Right atrium auricular region (tissue), 2 donors: ENCODE measurements around the gene EDDM3A. TPM values are rescaled to one million over a fixed set of nuclear protein-coding genes. Genes with fewer than 3 reads are reported as not detected.

Source experiments
- DNase-seq: peaks from one replicate; pipeline ENCODE4 v3.0.0-alpha.2; 2019; ENCODE audit warnings: low spot score
- H3K27ac ChIP-seq, 2 donors: fragments of 200-600 bp; sonication (generic); 1 replicate in 1 of 2; 2 replicates in 1 of 2; pipeline ENCODE4 v1.5.1; 2016 to 2019
- H3K27me3 ChIP-seq, 2 donors: fragments of 200-600 bp; sonication (generic); one replicate each; pipeline versions ENCODE4 v1.5.1 to v1.6.0; 2017 to 2019
- H3K36me3 ChIP-seq: fragments of 200-600 bp; sonication (generic); one replicate; pipeline ENCODE4 v1.5.1; 2016
- H3K4me1 ChIP-seq, 2 donors: fragments of 200-600 bp; sonication (generic); one replicate each; pipeline versions ENCODE4 v1.5.1 to v1.6.0; 2017 to 2019
- H3K4me3 ChIP-seq, 2 donors: fragments of 200-600 bp; sonication (generic); 1 replicate in 1 of 2; 2 replicates in 1 of 2; pipeline ENCODE4 v1.5.1; 2017 to 2019; ENCODE audit warnings: mild to moderate bottlenecking in 1 of 2, moderate library complexity in 1 of 2
- H3K9me3 ChIP-seq, 2 donors: fragments of 200-600 bp; sonication (generic); one replicate each; pipeline ENCODE4 v1.5.1; 2019
- total RNA-seq, 2 donors: library from RNA; depleted of rRNA; stranded (reverse); fragments of >200 nt; gene quantifications; one replicate each; pipeline ENCODE4 v1.1.0, GENCODE V29; 2016
- TF ChIP-seq, protein P1 (sequence below), 2 donors: fragments of 200-600 bp; sonication (generic); IDR thresholded peaks; one replicate each; pipeline ENCODE4 v1.5.1; 2019; ENCODE audit warnings: antibody characterized with exemption in 2 of 2

Gene EDDM3A
- total RNA-seq, 2 donors from 2014 or later: not detected

DNA sequence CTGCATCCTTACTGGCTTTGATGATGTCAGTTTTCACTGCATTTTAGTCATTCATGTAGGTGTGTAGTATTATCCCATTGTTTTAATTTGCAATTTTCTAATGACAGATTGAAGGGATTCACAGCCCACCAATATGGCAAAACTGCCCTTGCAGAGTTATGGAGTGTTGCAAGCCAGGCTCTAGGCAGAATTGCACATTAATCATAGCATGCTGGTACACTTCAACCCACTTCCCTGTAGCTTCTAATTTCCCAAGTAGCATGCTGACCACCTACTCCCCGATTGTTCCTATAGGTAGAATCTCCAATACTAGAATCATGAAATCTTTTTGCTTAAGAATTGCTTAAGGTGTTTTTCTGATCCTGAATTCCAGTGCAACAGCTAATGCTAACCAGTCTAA lies 30.2 kb downstream of the EDDM3A start:
- no peak for DNase-seq
- no peaks in the 10 kb centered on the region for H3K9me3 ChIP-seq
- no peaks in the 10 kb centered on the region for H3K27me3 ChIP-seq
- no peak overlapping the region for H3K27ac ChIP-seq
- no peaks in the 10 kb centered on the region for H3K4me1 ChIP-seq
- no peaks in the 10 kb centered on the region for H3K36me3 ChIP-seq
- TF ChIP-seq, protein P1, sequence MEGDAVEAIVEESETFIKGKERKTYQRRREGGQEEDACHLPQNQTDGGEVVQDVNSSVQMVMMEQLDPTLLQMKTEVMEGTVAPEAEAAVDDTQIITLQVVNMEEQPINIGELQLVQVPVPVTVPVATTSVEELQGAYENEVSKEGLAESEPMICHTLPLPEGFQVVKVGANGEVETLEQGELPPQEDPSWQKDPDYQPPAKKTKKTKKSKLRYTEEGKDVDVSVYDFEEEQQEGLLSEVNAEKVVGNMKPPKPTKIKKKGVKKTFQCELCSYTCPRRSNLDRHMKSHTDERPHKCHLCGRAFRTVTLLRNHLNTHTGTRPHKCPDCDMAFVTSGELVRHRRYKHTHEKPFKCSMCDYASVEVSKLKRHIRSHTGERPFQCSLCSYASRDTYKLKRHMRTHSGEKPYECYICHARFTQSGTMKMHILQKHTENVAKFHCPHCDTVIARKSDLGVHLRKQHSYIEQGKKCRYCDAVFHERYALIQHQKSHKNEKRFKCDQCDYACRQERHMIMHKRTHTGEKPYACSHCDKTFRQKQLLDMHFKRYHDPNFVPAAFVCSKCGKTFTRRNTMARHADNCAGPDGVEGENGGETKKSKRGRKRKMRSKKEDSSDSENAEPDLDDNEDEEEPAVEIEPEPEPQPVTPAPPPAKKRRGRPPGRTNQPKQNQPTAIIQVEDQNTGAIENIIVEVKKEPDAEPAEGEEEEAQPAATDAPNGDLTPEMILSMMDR (IDR thresholded peaks at IDR 0.05): no peak
- H3K4me3 ChIP-seq: no peak overlapping the region

DNA sequence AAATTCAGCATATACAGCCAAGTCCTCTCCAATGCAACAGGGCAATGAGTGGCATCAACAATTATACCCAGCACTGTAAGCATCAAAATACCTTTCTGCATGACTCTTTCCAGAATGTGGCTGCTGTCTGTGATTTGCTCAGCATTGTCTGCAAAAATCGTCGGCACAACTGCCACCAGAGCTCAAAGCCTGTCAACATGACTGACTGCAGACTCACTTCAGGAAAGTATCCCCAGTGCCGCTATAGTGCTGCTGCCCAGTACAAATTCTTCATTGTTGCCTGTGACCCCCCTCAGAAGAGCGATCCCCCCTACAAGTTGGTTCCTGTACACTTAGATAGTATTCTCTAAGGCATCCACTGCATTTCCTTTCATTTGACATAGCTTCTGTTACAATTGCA lies 36.1 kb downstream of the EDDM3A start:
- no peaks in the 10 kb centered on the region for H3K27me3 ChIP-seq
- H3K27ac ChIP-seq: peak overlapping the region; percentile 32 to 33
- H3K4me3 ChIP-seq: peak overlapping the region in 1 of 2 donors; percentile 22
- no peaks in the 10 kb centered on the region for H3K36me3 ChIP-seq
- H3K9me3 ChIP-seq: no peaks in the 10 kb centered on the region
- TF ChIP-seq, protein P1 (IDR thresholded peaks at IDR 0.05): no peak
- H3K4me1 ChIP-seq: peaks cover 0 to 5% of the 10 kb centered on the region in 2 donors
- no peak for DNase-seq

DNA sequence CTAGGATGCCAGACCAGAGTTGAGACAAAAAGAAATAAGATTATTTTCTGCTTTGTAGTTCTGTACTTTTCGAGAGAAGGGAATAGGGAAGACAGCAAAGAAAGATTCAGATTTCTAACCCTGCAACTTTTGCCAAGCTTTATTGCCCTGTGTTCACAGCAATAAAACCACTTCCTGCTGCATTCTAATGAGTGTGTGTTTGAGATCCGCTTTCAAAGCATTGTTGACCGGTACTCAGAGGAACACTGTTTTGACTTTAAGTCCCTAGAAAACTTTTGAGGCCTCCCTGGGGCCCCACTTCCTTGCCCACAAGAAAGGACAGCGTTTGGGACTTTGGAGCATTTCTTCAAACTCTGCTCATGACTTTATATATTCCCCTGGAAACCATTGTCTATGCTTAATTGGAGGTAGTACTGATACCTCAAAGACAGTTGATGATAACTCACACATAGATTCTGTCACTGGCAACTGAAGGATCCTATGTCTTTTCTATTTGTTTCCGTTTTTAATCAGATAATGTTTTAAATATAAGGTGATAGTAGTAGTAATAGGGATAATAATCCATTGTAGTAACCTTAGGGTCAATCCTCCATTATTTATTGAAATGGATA lies 36.7 kb downstream of the EDDM3A start:
- peak overlapping the region in 1 of 2 donors; percentile 22 for H3K4me3 ChIP-seq
- H3K4me1 ChIP-seq: peaks cover 0 to 5% of the 10 kb centered on the region in 2 donors

DNA sequence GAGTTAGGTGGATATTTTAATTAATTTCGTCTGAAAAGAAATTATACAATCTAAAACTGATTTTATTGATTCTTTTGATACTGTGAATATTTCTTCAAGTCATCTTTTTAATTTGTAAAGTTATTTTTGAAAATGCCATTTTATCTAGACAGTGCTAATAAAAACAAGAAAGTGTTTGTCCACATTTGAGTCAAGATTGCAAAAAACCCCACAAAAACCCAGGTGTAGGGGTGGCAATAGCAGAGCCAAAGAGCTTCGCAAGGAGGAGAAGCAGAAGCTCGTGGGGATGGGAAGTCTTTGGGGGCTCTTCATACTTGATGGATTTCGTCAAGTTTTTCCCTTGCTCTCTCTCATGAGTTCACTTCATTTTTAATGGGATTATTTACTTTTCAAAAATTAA lies 41.3 kb downstream of the EDDM3A start:
- TF ChIP-seq, protein P1 (IDR thresholded peaks at IDR 0.05): no peak
- Histone ChIP-seq H3K4me3 (no peak overlapping the region), H3K36me3 (no peaks in the 10 kb centered on the region), H3K4me1 (no peaks in the 10 kb centered on the region), H3K27ac (no peak overlapping the region), H3K9me3 (no peaks in the 10 kb centered on the region), H3K27me3 (no peaks in the 10 kb centered on the region)
- DNase-seq: no peak

More for the DNA sequence above, 36.7 kb downstream of the EDDM3A start:
- DNase-seq: no peak
- Histone ChIP-seq H3K27ac (peak overlapping the region; percentile 32 to 33), H3K36me3 (no peaks in the 10 kb centered on the region), H3K27me3 (no peaks in the 10 kb centered on the region), H3K9me3 (no peaks in the 10 kb centered on the region)
- TF ChIP-seq, protein P1 (IDR thresholded peaks at IDR 0.05): no peak

DNA sequence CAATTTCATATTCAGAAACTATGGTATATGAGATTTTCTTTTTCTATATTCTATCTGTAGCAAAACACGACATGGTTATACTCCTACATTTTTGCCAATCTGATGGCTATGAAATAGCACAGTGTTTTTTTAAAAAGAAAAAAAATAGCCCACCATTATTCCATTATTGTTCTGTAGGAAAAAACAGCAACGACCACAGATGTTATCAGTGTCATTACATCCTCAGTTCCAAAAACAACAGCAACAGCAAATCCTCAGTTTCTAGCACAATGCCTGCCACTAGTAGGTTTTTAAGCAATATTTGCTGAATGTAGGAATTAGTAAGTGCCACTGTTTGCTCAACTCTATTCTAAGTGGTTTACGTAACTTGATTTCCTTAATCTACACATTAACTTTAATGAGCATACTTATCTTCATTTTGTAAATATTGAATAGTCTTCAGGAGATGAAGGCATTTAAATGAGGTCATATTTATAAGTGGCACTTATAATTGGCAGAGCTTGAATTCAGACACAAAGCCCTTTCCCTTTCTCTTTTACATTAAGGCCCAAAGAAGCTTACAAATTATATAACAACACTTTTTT lies 43.6 kb downstream of the EDDM3A start:
- no peaks in the 10 kb centered on the region for H3K27me3 ChIP-seq
- no peak overlapping the region for H3K27ac ChIP-seq
- no peak overlapping the region for H3K4me3 ChIP-seq
- TF ChIP-seq, protein P1 (IDR thresholded peaks at IDR 0.05): no peak
- H3K9me3 ChIP-seq: no peaks in the 10 kb centered on the region
- H3K4me1 ChIP-seq: no peaks in the 10 kb centered on the region
- H3K36me3 ChIP-seq: no peaks in the 10 kb centered on the region
- no peak for DNase-seq
